ENCODE results near the gene GLRA1.

- TF ChIP-seq, protein P1, sequence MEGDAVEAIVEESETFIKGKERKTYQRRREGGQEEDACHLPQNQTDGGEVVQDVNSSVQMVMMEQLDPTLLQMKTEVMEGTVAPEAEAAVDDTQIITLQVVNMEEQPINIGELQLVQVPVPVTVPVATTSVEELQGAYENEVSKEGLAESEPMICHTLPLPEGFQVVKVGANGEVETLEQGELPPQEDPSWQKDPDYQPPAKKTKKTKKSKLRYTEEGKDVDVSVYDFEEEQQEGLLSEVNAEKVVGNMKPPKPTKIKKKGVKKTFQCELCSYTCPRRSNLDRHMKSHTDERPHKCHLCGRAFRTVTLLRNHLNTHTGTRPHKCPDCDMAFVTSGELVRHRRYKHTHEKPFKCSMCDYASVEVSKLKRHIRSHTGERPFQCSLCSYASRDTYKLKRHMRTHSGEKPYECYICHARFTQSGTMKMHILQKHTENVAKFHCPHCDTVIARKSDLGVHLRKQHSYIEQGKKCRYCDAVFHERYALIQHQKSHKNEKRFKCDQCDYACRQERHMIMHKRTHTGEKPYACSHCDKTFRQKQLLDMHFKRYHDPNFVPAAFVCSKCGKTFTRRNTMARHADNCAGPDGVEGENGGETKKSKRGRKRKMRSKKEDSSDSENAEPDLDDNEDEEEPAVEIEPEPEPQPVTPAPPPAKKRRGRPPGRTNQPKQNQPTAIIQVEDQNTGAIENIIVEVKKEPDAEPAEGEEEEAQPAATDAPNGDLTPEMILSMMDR (conservative IDR thresholded peaks at IDR 0.05; ENCODE audit: low read depth, low read length): no peak
- TF ChIP-seq POLR2A (IDR thresholded peaks at IDR 0.05; ENCODE audit: low read depth, low read length): no peak
- TF ChIP-seq MAZ (IDR thresholded peaks at IDR 0.05; ENCODE audit: borderline replicate concordance, low read depth, low read length): no peak
- TF ChIP-seq MAFK (IDR thresholded peaks at IDR 0.05; ENCODE audit: low read depth, low read length): no peak
These were observed 51.0 kb downstream of the GLRA1 start for GRCh38 chr5:151873701-151874100.
